GM19395 (cell line): ENCODE measurements around the gene S100A11.
A peak's percentile ranks its signal among the peaks of the same experiment; 100 is the strongest.
"Not testable (repeated sequence)": the region's sequence is repeated elsewhere in the genome, so short reads cannot be mapped to it uniquely, and the experiment has no call there.

Experiments
- ATAC-seq: cut with Tn5 transposase; IDR thresholded peaks from one replicate; pipeline ENCODE4 v1.9.1; 2021; ENCODE audit warnings: mild to moderate bottlenecking, moderate library complexity; ENCODE audit not compliant: unreplicated experiment

The S100A11 gene

GRCh38 chr1:152036267-152037216 is at the start of gene S100A11:
Gene S100A11, minus strand, starts transcription at chr1:152037004. Its CDS starts 89 bp downstream, at chr1:152036915.
- ATAC-seq, result peak; percentile 51

GRCh38 chr1:152084853-152085252 is 48.0 kb upstream of the S100A11 start:
- no peak for ATAC-seq

DNA sequence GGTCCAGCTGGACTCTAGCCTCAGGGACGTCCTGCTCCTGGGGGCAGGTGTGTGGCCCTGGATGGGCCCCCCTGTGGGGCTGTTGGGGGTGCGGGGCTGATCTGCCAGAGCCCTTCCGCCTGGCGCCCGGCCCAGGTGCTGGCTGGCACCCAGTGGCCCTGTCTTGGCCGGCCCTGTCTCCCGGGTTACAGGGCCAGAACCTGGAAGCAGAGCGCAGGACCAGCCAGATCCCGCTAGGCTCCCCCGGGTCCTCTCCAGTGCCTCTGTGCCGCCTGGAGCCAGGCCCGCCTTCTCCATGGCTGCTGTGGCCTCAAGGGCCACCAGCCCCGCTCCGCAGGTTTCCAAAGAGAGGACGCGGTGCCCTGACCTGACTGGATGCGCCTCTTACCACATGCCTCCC is 44.2 kb upstream of the S100A11 start:
- ATAC-seq, result not testable (repeated sequence)

DNA sequence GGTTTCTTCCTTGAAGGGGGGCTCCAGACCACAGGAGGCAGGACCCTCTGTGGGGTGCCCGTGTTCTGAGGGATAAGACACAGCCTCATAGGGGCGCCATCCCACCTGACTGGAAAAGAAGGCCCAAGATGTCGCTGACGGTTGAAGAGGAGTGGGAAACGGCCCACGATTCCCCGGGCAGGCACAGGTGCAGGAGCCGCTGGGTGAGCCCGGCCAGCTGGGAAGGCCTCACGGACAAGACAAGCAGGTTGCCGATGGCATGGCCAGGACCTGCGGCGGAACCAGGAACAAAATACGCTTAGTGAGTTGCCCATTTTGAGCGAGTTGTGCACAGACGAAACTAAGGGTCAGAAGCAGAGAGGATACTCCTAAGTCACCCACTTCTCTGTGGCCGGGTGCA is 43.7 kb upstream of the S100A11 start:
- ATAC-seq, result not testable (repeated sequence)

GRCh38 chr1:152078831-152079441 is 42.1 kb upstream of the S100A11 start:
- no peak for ATAC-seq

- no peak for ATAC-seq
Measured at GRCh38 chr1:152072311-152072710, 35.5 kb upstream of the S100A11 start.

GRCh38 chr1:152071123-152071522 is 34.3 kb upstream of the S100A11 start:
- no peak for ATAC-seq

DNA sequence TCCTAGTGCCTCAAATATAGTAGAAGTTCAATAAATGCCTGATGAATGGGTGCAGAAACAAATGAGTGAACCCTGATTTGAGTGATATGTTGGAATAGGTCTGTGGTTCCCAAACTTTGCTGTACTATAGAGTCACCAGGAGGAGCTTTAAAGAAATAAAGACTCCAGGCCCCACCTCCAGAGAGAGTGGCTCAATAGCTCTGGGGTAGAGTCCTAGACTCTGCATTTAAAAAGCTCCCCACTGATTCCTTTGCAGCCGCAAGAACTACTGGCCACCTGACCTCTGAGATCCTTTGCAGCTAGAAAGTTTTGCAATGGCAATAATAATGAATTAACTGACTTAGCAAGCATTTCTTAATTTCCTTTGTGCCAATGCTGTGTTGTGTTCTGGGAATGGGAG is 31.1 kb upstream of the S100A11 start:
- ATAC-seq, result no peak

DNA sequence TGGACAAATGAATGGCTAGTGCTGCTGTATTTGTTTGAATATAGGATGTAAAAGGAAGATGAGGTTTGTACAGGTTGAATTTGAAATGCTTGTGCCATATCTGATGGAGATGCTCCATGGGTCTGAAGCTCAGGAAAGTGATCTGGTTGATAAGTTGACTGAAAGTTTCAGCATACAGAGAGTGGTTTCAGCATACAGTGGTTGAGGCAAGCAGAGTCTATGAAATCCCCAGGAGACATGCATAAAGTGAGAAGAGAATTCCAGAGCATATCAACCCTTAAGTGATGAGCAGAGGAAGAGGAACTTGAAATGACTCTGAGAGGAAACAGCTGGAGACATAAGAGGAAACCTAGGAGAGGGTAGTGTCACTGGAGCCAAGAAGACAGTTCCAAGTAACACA is 30.3 kb upstream of the S100A11 start:
- no peak for ATAC-seq

- ATAC-seq, result no peak
Measured at GRCh38 chr1:152061952-152062351, 25.1 kb upstream of the S100A11 start.

DNA sequence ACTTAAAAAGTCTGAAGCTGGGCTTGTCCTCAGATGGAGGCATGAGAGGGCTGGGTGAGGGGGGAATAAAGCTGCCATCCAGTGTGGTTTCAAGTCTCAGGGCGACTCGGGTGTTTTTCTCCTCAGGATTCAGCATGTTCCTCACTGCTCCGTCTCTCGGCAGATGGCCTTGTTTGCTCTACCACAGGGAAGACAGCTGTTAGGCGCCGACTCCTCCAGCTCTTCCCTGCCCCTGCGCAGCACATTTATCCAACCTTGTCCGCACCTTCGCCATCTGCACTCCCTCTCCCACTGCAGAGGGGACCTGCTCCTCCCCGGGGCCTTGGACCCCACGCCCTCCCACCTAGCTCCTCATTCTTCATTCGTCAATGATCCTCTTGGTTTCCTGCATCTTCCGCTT is 16.6 kb upstream of the S100A11 start:
- no peak for ATAC-seq

GRCh38 chr1:152052606-152053005 is 15.8 kb upstream of the S100A11 start:
- ATAC-seq, result no peak

DNA sequence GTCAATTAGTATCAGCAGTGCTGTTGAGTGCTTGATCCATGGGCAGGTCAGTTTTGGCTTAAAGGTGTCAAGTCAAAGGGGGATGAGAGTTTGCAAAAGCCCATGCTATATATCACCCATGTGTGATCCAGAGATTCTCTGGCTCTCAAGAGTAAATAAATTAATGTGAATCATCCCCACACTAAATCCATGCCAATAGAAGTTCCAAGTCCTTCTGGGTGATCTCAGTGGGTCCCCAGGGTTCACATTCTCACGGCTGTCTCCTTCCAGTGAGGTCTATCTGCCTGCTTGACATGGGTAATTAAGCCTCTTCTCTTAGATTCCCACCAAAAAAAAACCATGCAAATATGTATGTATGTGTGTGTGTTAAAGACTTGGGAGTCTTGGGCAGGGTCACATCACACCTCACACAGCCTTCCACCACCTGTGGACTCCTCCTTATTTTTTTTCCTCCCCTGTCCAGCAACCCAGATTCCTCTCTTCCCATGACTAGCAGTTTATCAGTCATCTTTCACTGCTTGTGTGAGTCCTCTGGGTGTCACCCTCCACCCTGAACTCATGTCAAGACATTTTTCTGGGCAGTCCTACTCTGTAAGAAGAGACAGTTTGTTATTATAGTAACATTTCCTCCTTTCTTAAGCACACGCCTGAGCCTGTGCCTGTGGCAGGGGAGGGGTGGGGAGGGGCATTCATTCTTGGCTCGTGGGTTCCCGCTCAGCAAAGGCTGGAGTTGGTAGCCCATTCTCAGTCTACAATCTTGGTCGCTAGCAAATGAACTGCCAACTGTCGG is 14.3 kb upstream of the S100A11 start:
- no peak for ATAC-seq

DNA sequence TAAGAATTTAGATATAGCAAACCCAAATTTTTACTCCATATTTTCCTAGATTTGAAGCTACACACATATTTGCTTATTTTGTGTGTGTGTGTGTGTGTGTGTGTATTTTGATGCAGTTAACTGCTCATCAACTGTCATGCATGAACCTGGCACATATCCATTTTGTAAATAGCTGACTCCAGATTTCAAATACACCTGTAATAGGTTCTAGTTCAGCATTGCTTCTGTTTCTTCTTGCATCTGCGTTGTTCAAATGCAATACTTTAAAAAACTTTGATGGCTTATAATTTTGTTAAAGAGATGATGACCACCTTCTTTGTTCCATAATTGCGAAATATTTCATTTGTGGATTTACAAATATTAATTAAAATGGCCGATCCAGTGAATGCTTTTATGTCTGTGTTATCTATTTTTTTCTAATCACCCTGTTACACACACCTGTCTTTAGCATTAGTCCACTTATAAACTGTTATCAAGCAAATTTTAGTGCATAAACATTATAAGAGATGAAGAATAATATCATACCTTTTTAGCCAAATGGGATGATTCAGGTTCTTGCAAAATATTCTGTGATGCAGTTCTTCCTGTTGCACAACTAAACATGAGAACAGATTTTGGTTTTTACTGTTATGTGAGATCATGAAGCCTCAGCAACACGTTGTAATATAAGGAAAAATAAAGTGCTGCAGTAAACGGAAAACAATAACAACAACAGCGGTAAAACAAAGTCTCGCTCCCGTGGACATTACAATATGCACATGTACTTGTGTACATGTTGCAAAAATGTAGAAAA is 12.7 kb upstream of the S100A11 start:
- ATAC-seq, result no peak

DNA sequence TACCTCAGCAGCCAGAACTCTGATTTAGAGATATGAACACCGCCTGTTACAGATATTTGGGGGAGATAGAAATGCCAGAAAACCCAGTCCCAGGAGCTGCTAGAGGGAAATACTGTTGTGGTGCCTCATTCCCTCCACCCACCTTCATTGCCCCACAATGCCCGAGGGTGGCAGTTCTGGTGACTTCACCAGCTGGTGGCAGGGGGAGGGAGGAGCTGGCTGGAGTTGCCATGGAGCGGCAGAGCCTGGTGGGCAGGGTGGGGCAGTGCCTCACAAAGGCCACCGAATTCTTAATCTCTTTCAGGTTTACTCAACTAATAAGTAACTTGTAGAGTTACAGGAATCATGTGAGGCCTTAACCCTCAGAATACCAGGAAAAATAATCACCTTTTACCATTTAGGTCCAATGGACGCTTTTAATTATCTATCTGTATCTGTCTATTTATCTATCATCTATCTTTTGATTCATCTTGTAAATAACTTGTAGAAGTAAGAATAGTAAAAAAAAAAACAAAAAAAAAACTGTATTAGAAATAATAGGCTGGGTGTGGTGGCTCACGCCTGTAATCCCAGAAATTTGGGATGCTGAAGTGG is 11.7 kb upstream of the S100A11 start:
- ATAC-seq, result peak; percentile 23

GRCh38 chr1:152047730-152048415 is 11.1 kb upstream of the S100A11 start:
- peak; percentile 96 for ATAC-seq

- ATAC-seq, result no peak
Measured at GRCh38 chr1:152047413-152047729, 10.6 kb upstream of the S100A11 start.

DNA sequence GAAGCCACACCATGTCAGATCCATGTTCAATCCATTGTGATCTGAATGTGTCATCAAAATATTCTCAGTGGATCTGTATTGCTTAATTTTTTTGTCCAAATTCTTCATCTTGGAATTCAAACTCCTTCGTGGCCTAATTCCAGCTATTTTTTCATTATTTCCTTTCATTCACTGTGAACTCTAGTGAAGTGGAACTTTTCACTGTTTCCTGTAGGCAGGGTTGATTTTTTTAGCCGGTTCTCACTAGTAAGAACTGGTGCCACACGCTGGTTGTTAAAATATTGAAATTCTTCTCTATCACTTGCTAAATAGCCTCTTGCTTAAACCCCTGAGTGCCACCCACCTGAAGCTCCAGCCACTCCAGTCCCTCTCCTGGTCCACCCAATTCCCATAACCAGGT is 7.6 kb upstream of the S100A11 start:
- ATAC-seq, result no peak

DNA sequence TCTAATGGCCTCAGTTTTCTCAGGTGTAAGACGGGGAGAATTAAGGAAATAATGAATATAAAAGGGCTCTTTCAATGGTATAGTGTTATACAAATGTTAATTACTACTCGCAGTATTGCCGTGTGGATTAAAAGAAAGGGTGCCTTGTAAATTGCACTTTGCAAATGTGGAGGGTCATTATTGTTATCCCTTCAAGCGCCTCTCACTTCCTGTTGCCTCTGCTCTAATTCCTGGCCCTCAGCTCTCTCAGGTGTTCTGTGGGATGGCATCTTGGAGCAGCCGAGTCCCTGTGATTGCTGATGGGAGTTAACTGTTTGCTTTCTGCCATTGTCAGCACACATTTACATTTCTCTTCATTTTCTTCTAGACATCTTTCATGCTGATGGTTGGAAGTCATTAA is 7.1 kb upstream of the S100A11 start:
- no peak for ATAC-seq

- no peak for ATAC-seq
Measured at GRCh38 chr1:152042030-152042429, 5.2 kb upstream of the S100A11 start.
